Fibroblast of skin of back (primary cell): Measurements from ENCODE around the gene ZNF155.

ENCODE experiments used
- DNase-seq: peaks from one replicate; pipeline ENCODE4 v3.0.0-alpha.2; 2013

The ZNF155 gene

GRCh38 chr19:44005973-44006372 is 22.0 kb downstream of the ZNF155 start:
- DNase-seq = no peak

- no peak for DNase-seq
Observed at GRCh38 chr19:44007473-44007872, 23.5 kb downstream of the ZNF155 start.

GRCh38 chr19:44010468-44010867 is 26.5 kb downstream of the ZNF155 start:
- DNase-seq = no peak

GRCh38 chr19:44019498-44019897 is 35.5 kb downstream of the ZNF155 start:
- no peak for DNase-seq

GRCh38 chr19:44021221-44021620 is 37.2 kb downstream of the ZNF155 start:
- DNase-seq = no peak

GRCh38 chr19:44024900-44025216 is 40.9 kb downstream of the ZNF155 start:
- no peak for DNase-seq

GRCh38 chr19:44025217-44025936 is 41.4 kb downstream of the ZNF155 start, which contains the start of gene ZNF222:
Gene ZNF222, plus strand, starts transcription at chr19:44025379. Its CDS starts 58 bp downstream, at chr19:44025437.
- peak; percentile 93 for DNase-seq

GRCh38 chr19:44026622-44027021 is 42.6 kb downstream of the ZNF155 start:
- no peak for DNase-seq

GRCh38 chr19:44032001-44032610 is 48.1 kb downstream of the ZNF155 start:
- DNase-seq = no peak

- no peak for DNase-seq
Observed at GRCh38 chr19:44042147-44042546, 58.2 kb downstream of the ZNF155 start.
